ENCODE results near the gene NLRP1.
"Not testable (repeated sequence)": the region's sequence is repeated elsewhere in the genome, so short reads cannot be mapped to it uniquely, and the experiment has no call there.

Gene NLRP1

DNA sequence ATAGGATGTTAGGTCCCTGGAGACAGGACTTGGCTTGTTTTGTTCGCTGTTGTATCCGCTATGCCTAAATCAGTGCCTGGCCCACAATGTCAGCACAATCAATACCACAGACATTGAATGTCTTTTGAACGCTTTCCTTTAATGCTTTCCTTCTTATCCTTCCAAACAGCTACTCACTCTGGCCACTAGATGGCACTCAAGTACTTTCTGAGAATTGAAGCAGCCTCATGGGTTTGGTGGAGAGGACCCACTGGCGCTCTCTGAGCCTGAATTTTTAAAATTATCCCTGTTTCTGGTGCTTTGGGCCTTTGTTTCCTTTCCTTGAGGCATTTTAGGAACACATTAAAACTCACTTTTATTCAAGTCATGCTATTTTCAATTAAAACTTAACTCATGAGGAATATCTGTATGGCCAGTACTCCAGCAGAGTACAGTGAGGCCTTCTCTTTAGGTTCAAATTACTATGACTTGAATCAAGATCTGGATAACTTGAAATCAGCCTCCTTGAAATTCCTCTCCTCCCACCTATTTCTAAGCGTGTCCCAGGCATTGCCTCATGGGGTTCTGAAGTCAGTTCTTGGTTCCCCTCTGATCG is 3.2 kb upstream of the NLRP1 start:
- peak; percentile 80 for DNase-seq (ENCODE audit: low spot score)

GRCh38 chr17:5585836-5586521 is 1.7 kb upstream of the NLRP1 start:
- DNase-seq (ENCODE audit: low spot score) = peak; percentile 40

- DNase-seq (ENCODE audit: low spot score) = no peak
Observed at GRCh38 chr17:5585287-5585794, 1.0 kb upstream of the NLRP1 start.

DNA sequence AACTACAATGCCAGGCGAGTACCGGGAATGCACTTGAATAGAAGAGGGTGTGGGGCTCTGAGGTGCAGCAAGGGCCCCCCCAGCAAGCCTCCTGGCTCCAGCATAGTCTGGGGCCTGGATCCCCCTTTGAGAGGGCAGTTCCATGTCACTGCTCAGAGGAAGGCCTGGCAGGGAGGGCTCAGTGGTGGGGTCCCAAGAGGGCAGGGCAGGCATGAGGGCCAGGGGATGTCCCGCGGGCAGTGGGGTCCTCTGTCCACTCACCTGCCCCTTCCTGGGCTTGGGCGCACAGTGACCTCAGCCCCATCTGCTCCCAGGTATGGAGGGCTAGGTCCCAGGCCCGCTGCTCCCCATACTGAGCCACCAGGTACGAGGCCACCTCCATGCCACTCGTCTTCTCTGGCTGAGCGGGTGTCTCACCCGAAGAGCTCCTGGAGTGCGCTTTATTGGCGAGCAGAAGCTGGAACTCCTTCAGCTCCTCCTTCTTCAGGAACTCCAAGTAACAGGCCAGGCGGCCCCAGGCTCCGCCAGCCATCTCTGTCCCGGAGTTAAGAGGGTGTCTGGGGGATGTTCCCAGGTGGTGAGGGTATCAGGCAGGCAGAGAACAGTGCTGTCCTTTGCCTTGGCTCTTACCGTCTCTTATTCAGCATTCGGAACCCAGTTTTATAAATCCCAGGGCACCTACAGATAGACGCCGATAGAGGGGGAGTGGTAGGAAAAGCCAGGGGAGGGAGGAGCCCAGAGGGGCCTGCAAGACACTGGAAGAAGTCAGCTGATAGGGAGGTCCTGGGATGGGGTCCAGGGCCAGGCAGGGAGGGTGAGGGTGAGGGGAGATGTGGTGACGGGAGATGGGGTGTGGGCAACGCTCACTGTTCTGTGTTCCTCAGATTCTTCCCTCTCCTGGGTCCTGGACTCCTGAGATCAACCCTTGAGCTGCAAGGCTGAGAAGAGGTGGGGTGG is 605 bp downstream of the NLRP1 start:
- DNase-seq (ENCODE audit: low spot score) = no peak

GRCh38 chr17:5582209-5583185 is 1.8 kb downstream of the NLRP1 start:
- DNase-seq (ENCODE audit: low spot score) = no peak

DNA sequence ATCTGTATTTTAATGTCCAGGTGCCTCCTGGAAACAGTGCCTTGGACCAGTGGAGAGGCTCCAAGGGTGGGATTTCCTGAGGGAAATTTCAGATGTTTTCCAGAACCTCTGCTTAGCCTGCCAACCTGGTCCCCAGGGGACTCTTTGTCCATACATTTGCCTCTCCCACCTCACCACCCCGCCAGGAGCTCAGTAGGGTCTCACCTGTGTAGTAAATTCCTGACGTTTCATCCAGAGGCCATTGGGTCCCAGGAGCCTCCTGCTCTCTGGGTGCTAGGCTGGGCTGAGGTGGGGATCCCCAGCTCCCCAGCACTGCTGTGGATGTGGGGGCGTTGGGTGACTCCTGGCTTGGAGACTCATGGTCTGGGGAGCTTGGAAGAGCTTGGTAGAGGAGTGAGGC is 2.7 kb downstream of the NLRP1 start:
- DNase-seq (ENCODE audit: low spot score) = no peak

DNA sequence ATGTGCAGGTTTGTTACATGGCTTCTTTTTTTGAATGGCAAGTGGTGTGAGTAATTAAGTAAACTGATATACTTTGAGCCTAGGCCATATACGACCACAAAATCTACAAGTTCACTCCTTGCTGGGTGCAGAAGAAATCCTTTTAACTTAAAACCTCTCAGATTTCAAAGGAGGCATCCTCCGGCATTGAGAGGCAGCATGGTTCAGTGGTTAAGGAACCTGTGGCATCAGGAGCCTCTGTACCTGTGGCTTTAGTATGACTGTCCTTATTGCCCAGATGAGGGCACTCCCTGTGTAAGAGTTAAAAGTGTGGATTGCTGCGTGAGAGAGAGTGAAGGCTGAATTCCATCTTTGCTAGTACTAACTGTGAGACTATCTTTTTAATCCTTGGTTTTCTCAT is 3.3 kb downstream of the NLRP1 start:
- DNase-seq (ENCODE audit: low spot score) = no peak

- no peak for DNase-seq (ENCODE audit: low spot score)
Observed at GRCh38 chr17:5580367-5580766, 3.9 kb downstream of the NLRP1 start.

DNA sequence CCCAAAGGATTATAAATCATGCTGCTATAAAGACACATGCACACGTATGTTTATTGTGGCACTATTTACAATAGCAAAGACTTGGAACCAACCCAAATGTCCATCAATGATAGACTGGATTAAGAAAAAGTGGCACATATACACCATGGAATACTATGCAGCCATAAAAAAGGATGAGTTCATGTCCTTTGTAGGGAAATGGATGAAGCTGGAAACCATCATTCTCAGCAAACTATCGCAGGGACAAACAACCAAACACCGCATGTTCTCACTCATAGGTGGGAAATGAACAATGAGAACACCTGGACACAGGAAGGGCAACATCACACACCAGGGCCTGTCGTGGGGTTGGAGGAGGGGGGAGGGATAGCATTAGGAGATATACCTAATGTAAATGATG is 5.5 kb downstream of the NLRP1 start:
- DNase-seq (ENCODE audit: low spot score) = not testable (repeated sequence)

- not testable (repeated sequence) for DNase-seq (ENCODE audit: low spot score)
Observed at GRCh38 chr17:5573017-5573416, 11.3 kb downstream of the NLRP1 start.

DNA sequence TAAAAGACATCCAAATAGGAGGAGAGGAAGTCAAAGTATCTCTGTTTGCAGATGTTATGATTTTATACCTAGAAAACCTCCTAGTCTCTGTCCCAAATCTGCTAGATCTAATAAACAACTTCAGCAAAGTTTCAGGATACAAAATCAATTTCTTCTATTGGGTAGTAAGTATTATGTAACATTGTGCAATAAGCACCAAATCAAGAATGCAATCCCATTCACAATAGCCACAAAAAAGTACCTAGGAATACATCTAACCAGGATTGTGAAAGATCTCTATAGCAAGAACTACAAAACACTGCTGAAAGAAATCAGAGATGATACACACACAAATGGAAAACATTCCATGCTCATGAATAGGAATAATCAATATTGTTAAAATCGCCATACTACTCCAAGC is 13.0 kb downstream of the NLRP1 start:
- DNase-seq (ENCODE audit: low spot score) = no peak

- no peak for DNase-seq (ENCODE audit: low spot score)
Observed at GRCh38 chr17:5565808-5566207, 18.5 kb downstream of the NLRP1 start.

DNA sequence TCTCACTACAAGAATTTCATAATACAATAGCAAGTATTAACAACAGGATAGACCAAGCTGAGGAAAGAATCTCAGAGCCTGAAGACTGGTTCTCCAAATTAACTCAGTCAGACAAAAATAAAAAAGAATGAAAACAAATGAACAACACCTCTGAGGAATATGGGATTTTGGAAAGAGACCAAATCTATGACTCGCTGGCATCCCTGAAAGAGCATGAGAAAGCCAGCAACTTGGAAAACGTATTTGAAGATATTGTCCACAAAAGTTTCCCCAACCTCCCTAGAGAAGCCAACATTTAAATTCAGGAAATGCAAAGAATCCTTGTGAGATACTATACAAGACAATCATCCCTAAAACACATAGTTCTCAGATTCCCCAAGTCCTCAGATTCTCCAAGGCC is 20.9 kb downstream of the NLRP1 start:
- DNase-seq (ENCODE audit: low spot score) = no peak

DNA sequence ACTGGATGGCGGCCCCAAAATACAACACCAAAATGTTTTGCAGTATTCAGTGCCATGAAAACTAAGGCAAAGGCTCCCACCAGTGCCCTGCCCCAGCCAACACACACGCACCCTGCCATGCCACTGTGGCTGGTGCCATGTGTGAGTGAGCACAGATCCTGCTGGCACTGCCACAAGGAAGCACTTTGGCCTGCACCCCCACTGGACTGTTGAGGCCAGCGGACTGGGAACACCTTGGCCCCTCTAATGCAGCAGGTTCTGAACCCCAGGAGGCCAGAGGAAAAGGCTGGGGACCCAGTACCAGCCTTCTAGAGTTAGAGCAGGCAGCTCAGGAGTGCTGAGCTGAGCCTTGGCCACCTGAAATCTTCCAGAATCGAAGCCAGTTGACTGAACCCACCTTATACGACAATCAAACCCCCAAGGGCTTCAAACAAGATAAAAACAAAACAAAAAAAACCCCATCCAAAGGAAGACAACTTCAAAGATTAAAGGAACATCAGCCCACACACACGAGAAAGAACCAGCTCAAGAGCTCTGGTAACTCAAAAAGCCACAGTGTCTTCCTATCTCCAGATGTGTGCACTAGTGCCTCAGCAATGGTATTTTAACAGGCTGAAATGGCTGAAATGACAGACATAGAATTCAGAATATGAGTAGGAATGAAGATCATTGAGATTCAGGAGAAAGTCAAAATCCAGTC is 21.5 kb downstream of the NLRP1 start:
- DNase-seq (ENCODE audit: low spot score) = no peak

DNA sequence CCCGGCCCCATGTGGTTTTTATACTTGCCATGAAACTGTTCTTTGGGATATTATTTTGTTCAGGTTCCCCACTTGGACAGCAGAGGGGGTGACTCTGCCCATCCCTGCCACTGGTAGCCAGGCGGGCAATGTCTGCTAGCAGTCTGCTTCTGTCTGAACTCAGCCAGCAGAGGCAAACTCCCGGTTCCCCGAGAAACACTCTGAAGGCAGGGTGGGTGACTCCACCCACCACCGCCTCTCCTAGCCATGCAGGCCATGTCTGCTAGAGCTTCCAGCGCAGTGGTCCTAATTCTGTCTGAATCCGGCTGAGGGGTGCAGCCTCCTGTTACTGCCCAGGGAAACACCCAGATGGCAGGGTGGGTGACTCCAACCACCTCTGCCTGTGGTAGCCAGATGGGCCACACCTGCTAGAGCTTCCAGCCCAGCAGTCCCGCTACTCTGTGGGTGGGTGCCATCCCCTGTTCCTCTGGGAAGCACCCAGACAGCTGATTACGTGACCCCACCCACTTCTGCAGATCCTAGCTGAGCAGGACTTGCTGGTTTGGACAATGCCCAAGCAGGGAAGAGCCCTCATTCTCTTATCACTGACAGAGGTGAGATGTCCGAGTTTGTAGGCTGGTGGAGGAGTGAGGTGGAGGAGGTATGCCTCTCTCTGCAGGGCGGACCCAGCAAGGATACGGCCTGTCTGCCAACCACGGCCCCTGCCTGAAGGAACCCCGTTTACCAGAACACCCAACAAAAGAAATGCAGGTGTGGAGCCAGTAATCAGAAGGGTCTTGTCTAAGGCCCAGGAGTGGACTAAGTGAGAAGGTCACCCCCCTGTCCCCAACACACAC is 22.4 kb downstream of the NLRP1 start:
- DNase-seq (ENCODE audit: low spot score) = no peak

- DNase-seq (ENCODE audit: low spot score) = no peak
Observed at GRCh38 chr17:5560361-5560988, 23.8 kb downstream of the NLRP1 start.

GRCh38 chr17:5558815-5559785 is 25.2 kb downstream of the NLRP1 start:
- no peak for DNase-seq (ENCODE audit: low spot score)

GRCh38 chr17:5557990-5558389 is 26.3 kb downstream of the NLRP1 start:
- no peak for DNase-seq (ENCODE audit: low spot score)

Measured in activated CD4-positive, alpha-beta T cell treated with anti-CD3 and anti-CD28 coated beads, Interleukin-2, Interleukin-4, amounts not matched to agents 100 ng/mL and 50 ng/mL, durations not matched to agents 16 hours and 8 hours (primary cell).